NOMO-1 (cell line): Measurements from ENCODE around the gene PSMA8.
"Not testable (repeated sequence)": the region's sequence is repeated elsewhere in the genome, so short reads cannot be mapped to it uniquely, and the experiment has no call there.

Source experiments
- DNase-seq, 2 experiments: peaks; one replicate each; lab custom pipeline; 2025; ENCODE audit not compliant: unreplicated experiment in 2 of 2; lab: John Stamatoyannopoulos, UW

PSMA8 gene

DNA sequence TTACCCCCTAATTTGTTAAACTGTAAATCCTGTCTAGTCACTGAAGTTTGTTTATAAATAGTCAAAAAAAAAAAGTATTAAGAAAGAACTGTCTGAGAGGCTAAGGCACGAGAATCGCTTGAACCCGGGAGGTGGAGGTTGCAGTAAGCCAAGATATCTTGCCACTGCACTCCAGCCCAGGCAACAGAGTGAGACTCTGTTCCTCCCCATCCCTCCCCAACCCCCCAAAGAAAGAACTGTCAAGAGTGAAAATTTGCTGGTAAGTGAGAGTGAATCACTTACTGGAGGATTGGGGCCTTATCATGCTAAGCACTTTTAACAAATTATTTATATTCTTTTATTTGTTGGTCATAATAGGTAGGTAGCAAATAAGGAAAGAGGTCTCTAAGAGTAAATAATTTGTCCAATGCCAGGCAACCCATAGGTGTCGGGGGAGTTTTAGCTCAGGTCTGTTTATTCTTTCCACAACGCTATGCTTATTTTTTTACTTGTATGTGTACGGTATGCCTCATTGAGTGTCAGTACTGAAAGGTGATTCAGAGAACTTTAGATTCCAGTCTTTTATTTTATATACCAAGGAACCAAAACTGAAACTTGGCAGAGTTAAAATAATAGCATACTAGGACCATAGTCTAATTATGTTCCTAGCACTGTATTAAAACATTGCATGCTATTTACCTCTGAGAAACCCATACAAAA is 95.0 kb downstream of the PSMA8 start:
- no peak for DNase-seq

- no peak for DNase-seq
Measured at GRCh38 chr18:26230497-26230896, 96.8 kb downstream of the PSMA8 start.

GRCh38 chr18:26233208-26233607 is 99.5 kb downstream of the PSMA8 start:
- no peak for DNase-seq

DNA sequence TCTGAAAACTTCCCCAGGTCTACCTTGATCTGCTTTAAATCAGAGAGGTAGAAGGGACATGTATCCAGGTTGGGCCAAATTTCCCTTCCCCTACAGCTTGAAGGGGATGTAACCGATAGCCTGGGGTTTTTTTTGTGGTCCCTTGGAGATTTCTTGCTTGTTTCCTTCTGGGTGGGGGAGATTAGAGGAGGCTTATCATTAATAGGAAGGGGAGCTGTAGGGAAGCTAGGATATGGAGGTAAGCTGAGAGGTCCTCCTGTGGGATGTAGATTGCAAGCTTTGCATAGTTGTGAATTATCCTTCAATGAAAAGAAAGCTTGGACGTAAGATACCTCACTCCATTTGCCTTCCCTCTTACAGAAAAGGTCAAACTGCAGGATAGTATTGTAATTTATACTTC is 103.7 kb downstream of the PSMA8 start:
- DNase-seq, result not testable (repeated sequence)

DNA sequence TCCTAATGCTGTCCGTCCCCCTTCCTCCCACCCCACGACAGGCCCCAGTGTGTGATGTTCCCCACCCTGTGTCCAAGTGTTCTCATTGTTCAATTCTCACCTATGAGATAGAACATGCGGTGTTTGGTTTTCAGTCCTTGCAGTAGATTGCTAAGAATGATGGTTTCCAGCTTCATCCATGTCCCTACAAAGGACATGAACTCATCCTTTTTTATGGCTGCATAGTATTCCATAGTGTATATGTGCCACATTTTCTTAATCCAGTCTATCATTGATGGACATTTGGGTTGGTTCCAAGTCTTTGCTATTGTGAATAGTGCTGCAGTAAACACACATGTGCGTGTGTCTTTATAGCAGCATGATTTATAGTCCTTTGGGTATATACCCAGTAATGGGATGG is 105.0 kb downstream of the PSMA8 start:
- not testable (repeated sequence) for DNase-seq

DNA sequence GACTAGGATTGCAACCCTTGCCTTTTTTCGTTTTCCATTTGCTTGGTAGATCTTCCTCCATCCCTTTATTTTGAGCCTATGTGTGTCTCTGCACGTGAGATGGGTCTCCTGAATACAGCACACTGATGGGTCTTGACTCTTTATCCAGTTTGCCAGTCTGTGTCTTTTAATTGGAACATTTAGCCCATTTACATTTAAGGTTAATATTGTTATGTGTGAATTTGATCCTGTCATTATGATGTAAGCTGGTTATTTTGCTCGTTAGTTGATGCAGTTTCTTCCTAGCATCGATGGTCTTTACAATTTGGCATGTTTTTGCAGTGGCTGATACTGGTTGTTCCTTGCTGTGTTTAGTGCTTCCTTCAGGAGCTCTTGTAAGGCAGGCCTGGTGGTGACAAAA is 108.7 kb downstream of the PSMA8 start:
- DNase-seq, result not testable (repeated sequence)
